GM23338 (cell line): Measurements from ENCODE around the gene ATP9A. TPM values are rescaled to one million over a fixed set of nuclear protein-coding genes. Genes with fewer than 3 reads are reported as not detected.

ENCODE experiments used
- ATAC-seq: fragments of 200-7000 bp; cut with Tn5 transposase; 3 replicates; pipeline ENCODE4 v1.9.1; 2020
- DNase-seq: peaks from one replicate; pipeline ENCODE4 v3.0.0-alpha.2; 2015; ENCODE audit warnings: low spot score
- H2AFZ ChIP-seq: fragments of 200-600 bp; sonication (generic); 2 replicates; pipeline ENCODE4 v1.8.0; 2016; ENCODE audit warnings: antibody characterized with exemption, mild to moderate bottlenecking, moderate library complexity
- H3F3A ChIP-seq: fragments of 200-600 bp; sonication (generic); replicated peaks from 2 replicates; pipeline ENCODE4 v1.8.0; 2017; ENCODE audit warnings: antibody characterized with exemption, mixed run types, low read depth
- H3K27ac ChIP-seq: fragments of 200-600 bp; sonication (generic); 2 replicates; pipeline ENCODE4 v1.6.1; 2016; ENCODE audit warnings: low read depth
- H3K27me3 ChIP-seq: fragments of 200-600 bp; sonication (generic); 2 replicates; pipeline ENCODE4 v1.8.0; 2016; ENCODE audit warnings: mild to moderate bottlenecking, mixed run types, moderate library complexity; ENCODE audit not compliant: insufficient read depth
- H3K36me3 ChIP-seq: fragments of 200-600 bp; sonication (generic); 2 replicates; pipeline ENCODE4 v1.8.0; 2016; ENCODE audit warnings: mild to moderate bottlenecking; ENCODE audit not compliant: insufficient read depth
- H3K4me1 ChIP-seq: fragments of 200-600 bp; sonication (generic); 2 replicates; pipeline ENCODE4 v1.8.0; 2016; ENCODE audit warnings: mild to moderate bottlenecking, moderate library complexity; ENCODE audit not compliant: insufficient read depth
- H3K4me2 ChIP-seq: fragments of 200-600 bp; sonication (generic); 2 replicates; pipeline ENCODE4 v1.7.1; 2017; ENCODE audit warnings: mixed run types
- H3K4me3 ChIP-seq: fragments of 200-600 bp; sonication (generic); 2 replicates; pipeline ENCODE4 v1.6.1; 2016; ENCODE audit warnings: mixed run types
- H3K79me2 ChIP-seq: fragments of 200-600 bp; sonication (generic); replicated peaks from 2 replicates; pipeline ENCODE4 v1.8.0; 2017; ENCODE audit warnings: mild to moderate bottlenecking; ENCODE audit not compliant: insufficient read depth
- H3K9me2 ChIP-seq: fragments of 200-600 bp; sonication (generic); 2 replicates; pipeline ENCODE4 v1.8.0; 2017; ENCODE audit not compliant: insufficient read depth
- H4K20me1 ChIP-seq: fragments of 200-600 bp; sonication (generic); replicated peaks from 2 replicates; pipeline ENCODE4 v1.8.0; 2017; ENCODE audit warnings: mild to moderate bottlenecking; ENCODE audit not compliant: insufficient read depth
- H3K27ac Mint-ChIP-seq: 2 replicates; pipeline ENCODE4 v1.8.0; 2020; ENCODE audit warnings: inconsistent platforms, mild to moderate bottlenecking, moderate library complexity, mixed read lengths
- H3K27me3 Mint-ChIP-seq: 3 replicates; pipeline ENCODE4 v1.8.0; 2022; ENCODE audit warnings: low read depth, mild to moderate bottlenecking, moderate library complexity, mixed read lengths, inconsistent platforms; ENCODE audit not compliant: insufficient read depth, poor library complexity
- H3K36me3 Mint-ChIP-seq: 3 replicates; pipeline ENCODE4 v1.8.0; 2021; ENCODE audit warnings: low read depth, mild to moderate bottlenecking, inconsistent platforms, moderate library complexity, mixed read lengths
- H3K4me1 Mint-ChIP-seq: 3 replicates; pipeline ENCODE4 v1.8.0; 2020; ENCODE audit warnings: mild to moderate bottlenecking, inconsistent platforms, mixed read lengths
- H3K4me3 Mint-ChIP-seq: 3 replicates; pipeline ENCODE4 v1.8.0; 2021; ENCODE audit warnings: moderate library complexity, mild to moderate bottlenecking, inconsistent platforms, mixed read lengths
- H3K9me3 Mint-ChIP-seq: 3 replicates; pipeline ENCODE4 v1.8.0; 2020; ENCODE audit warnings: moderate library complexity, mild to moderate bottlenecking, inconsistent platforms, mixed read lengths
- CREB1 ChIP-seq: fragments of 250-450 bp; sonication (Bioruptor Pico); IDR thresholded peaks from 2 replicates; pipeline ENCODE4 v1.5.0; 2020; ENCODE audit warnings: low read depth, mild to moderate bottlenecking, moderate library complexity
- ETS1 ChIP-seq: IDR thresholded peaks from 2 replicates; pipeline ENCODE4 v1.6.1; 2016; ENCODE audit warnings: antibody characterized with exemption
- EZH2 ChIP-seq: fragments of 200-600 bp; sonication (generic); IDR thresholded peaks from one replicate; pipeline ENCODE4 v1.8.0; 2017; ENCODE audit warnings: antibody characterized with exemption, mild to moderate bottlenecking, low read depth; ENCODE audit not compliant: unreplicated experiment
- EZH2phosphoT487 ChIP-seq: fragments of 200-600 bp; sonication (generic); IDR thresholded peaks from one replicate; pipeline ENCODE4 v1.8.1; 2018; ENCODE audit warnings: antibody characterized with exemption; ENCODE audit not compliant: unreplicated experiment
- JUNB ChIP-seq: IDR thresholded peaks from one replicate; pipeline ENCODE4 v1.6.1; 2016; ENCODE audit warnings: antibody characterized with exemption; ENCODE audit not compliant: unreplicated experiment
- ZNF462 ChIP-seq: fragments of 250-450 bp; sonication (Bioruptor Pico); IDR thresholded peaks from 2 replicates; pipeline ENCODE4 v1.5.0; 2020; ENCODE audit warnings: mild to moderate bottlenecking, moderate library complexity
- polyA plus RNA-seq: library from polyadenylated mRNA; unstranded; fragments of >200 nt; fragmentation: Nextera tagmentation; extraction: Ambion mirVana; gene quantifications from 2 replicates; pipeline ENCODE4 v1.2.1, GENCODE V29; 2016
- total RNA-seq: library from RNA; depleted of rRNA; stranded (reverse); fragments of >200 nt; shearing (Covaris generic); gene quantifications from 2 replicates; pipeline ENCODE4 v1.2.3, GENCODE V29; 2014

The ATP9A gene
- total and polyA plus RNA-seq, 2 experiments from 2014 or later: 0.94 to 5.9 TPM

GRCh38 chr20:51752343-51752951, 15.7 kb downstream of the ATP9A start:
- Histone ChIP-seq H3K9me2 (no peaks in the 10 kb centered on the region), H3K4me2 (no peak overlapping the region), H3K4me3 (no peak overlapping the region), H3F3A (no peaks in the 10 kb centered on the region), H4K20me1 (no peaks in the 10 kb centered on the region; the same call in 1 of the 2 replicates), H3K27ac (peak overlapping the region; percentile 78; the same call in 1 of the 2 replicates), H3K36me3 (no peaks in the 10 kb centered on the region), H3K79me2 (no peaks in the 10 kb centered on the region), H2AFZ (no peak overlapping the region), H3K4me1 (no peaks in the 10 kb centered on the region; the same call in 1 of the 2 replicates), H3K27me3 (no peaks in the 10 kb centered on the region)
- Mint-ChIP-seq H3K9me3 (no peaks in the 10 kb centered on the region), H3K36me3 (no peaks in the 10 kb centered on the region), H3K4me3 (no peak overlapping the region), H3K27ac (no peak overlapping the region; the same call in 1 of the 2 replicates), H3K27me3 (no peaks in the 10 kb centered on the region), H3K4me1 (peaks cover 4% of the 10 kb centered on the region; the same call in 2 of the 3 replicates)
- TF ChIP-seq ZNF462: no peak
- ATAC-seq (no peak), DNase-seq (no peak)

- Histone ChIP-seq H3K4me2 (no peak overlapping the region), H3K36me3 (no peaks in the 10 kb centered on the region), H2AFZ (no peak overlapping the region), H3K4me3 (no peak overlapping the region), H3K27ac (no peak overlapping the region), H3K79me2 (no peaks in the 10 kb centered on the region), H3K4me1 (no peaks in the 10 kb centered on the region; the same call in 1 of the 2 replicates), H3F3A (no peaks in the 10 kb centered on the region), H3K27me3 (no peaks in the 10 kb centered on the region), H3K9me2 (no peaks in the 10 kb centered on the region), H4K20me1 (no peaks in the 10 kb centered on the region; the same call in 1 of the 2 replicates)
- H3K27me3 Mint-ChIP-seq: no peaks in the 10 kb centered on the region
- peaks cover 4% of the 10 kb centered on the region; the same call in 2 of the 3 replicates for H3K4me1 Mint-ChIP-seq
- H3K4me3 Mint-ChIP-seq: no peak overlapping the region
- no peaks in the 10 kb centered on the region for H3K9me3 Mint-ChIP-seq
- H3K27ac Mint-ChIP-seq: no peak overlapping the region
- no peak for ATAC-seq
- no peak for DNase-seq
- H3K36me3 Mint-ChIP-seq: no peaks in the 10 kb centered on the region; the same call in 2 of the 3 replicates
- TF ChIP-seq CREB1 (no peak), ETS1 (no peak), EZH2 (no peak), EZH2phosphoT487 (no peak), JUNB (no peak)
These were observed 17.3 kb downstream of the ATP9A start for GRCh38 chr20:51750770-51751388.
